NCI-H1694 (cell line): Measurements from ENCODE around the gene ZNF576.
"Not testable (repeated sequence)": the region's sequence is repeated elsewhere in the genome, so short reads cannot be mapped to it uniquely, and the experiment has no call there.

Source experiments
- DNase-seq: peaks from one replicate; lab custom pipeline; 2025; lab: John Stamatoyannopoulos, UW

ZNF576 gene

GRCh38 chr19:43625918-43626579 lies 29.7 kb downstream of the ZNF576 start:
- DNase-seq = no peak

- DNase-seq = no peak
These were observed 30.4 kb downstream of the ZNF576 start for GRCh38 chr19:43626838-43627237.

GRCh38 chr19:43628646-43629326 lies 32.4 kb downstream of the ZNF576 start:
- DNase-seq = no peak

GRCh38 chr19:43631491-43631890 lies 35.1 kb downstream of the ZNF576 start:
- no peak for DNase-seq

GRCh38 chr19:43633520-43633919 lies 37.1 kb downstream of the ZNF576 start:
- no peak for DNase-seq

GRCh38 chr19:43634068-43634467 lies 37.7 kb downstream of the ZNF576 start:
- no peak for DNase-seq

GRCh38 chr19:43634506-43634871 lies 38.1 kb downstream of the ZNF576 start:
- DNase-seq = no peak

- no peak for DNase-seq
These were observed 38.6 kb downstream of the ZNF576 start for GRCh38 chr19:43634872-43635560.

- not testable (repeated sequence) for DNase-seq
These were observed 39.2 kb downstream of the ZNF576 start for GRCh38 chr19:43635561-43635940.

- DNase-seq = no peak
These were observed 39.8 kb downstream of the ZNF576 start for GRCh38 chr19:43636121-43636683.

GRCh38 chr19:43638214-43638994 lies 42.0 kb downstream of the ZNF576 start:
- DNase-seq = no peak

- DNase-seq = no peak
These were observed 42.7 kb downstream of the ZNF576 start for GRCh38 chr19:43638995-43639518.

- no peak for DNase-seq
These were observed 43.4 kb downstream of the ZNF576 start, which contains the start of gene CADM4 for GRCh38 chr19:43639519-43640423. Gene CADM4, minus strand, starts transcription at chr19:43639850. Its CDS starts 60 bp downstream, at chr19:43639790.

GRCh38 chr19:43640424-43640757 lies 44.0 kb downstream of the ZNF576 start:
- no peak for DNase-seq

GRCh38 chr19:43641333-43641732 lies 44.9 kb downstream of the ZNF576 start:
- no peak for DNase-seq

- DNase-seq = no peak
These were observed 46.1 kb downstream of the ZNF576 start for GRCh38 chr19:43642531-43642930.

GRCh38 chr19:43643326-43643725 lies 46.9 kb downstream of the ZNF576 start:
- DNase-seq = no peak

- DNase-seq = no peak
These were observed 47.8 kb downstream of the ZNF576 start for GRCh38 chr19:43644181-43644580.

- no peak for DNase-seq
These were observed 52.2 kb downstream of the ZNF576 start for GRCh38 chr19:43648633-43649032.

GRCh38 chr19:43649514-43649913 lies 53.1 kb downstream of the ZNF576 start:
- no peak for DNase-seq

GRCh38 chr19:43650276-43650675 lies 53.9 kb downstream of the ZNF576 start:
- not testable (repeated sequence) for DNase-seq
